GM12878 (cell line): ENCODE data around the gene COPZ1. TPM values are rescaled to one million over a fixed set of nuclear protein-coding genes. Genes with fewer than 3 reads are reported as not detected.

Experiments used
- BRCA1 ChIP-seq: IDR thresholded peaks from 2 replicates; pipeline ENCODE4 v1.6.1; 2011; ENCODE audit warnings: low read depth, low read length, improper control_type of control experiment
- CBFB ChIP-seq: IDR thresholded peaks from 2 replicates; pipeline ENCODE4 v1.6.1; 2016; ENCODE audit warnings: antibody characterized with exemption, low read depth
- CHD1 ChIP-seq: IDR thresholded peaks from 2 replicates; pipeline ENCODE4 v1.6.1; 2012; ENCODE audit warnings: low read depth, low read length, improper control_type of control experiment
- CHD2 ChIP-seq: IDR thresholded peaks from 2 replicates; pipeline ENCODE4 v1.6.1; 2011; ENCODE audit warnings: low read depth, low read length, improper control_type of control experiment, borderline replicate concordance
- EED ChIP-seq: sonication (generic); IDR thresholded peaks from 2 replicates; pipeline ENCODE4 v1.6.1; 2016; ENCODE audit warnings: antibody characterized with exemption, low read depth
- ELK1 ChIP-seq: IDR thresholded peaks from 2 replicates; pipeline ENCODE4 v1.6.1; 2012; ENCODE audit warnings: low read depth, low read length, improper control_type of control experiment
- GABPA ChIP-seq: IDR thresholded peaks from 2 replicates; pipeline ENCODE4 v1.6.1; 2014; ENCODE audit warnings: antibody characterized with exemption, low read depth, mild to moderate bottlenecking, inconsistent platforms
- IRF5 ChIP-seq: fragments of 450-650 bp; IDR thresholded peaks from 2 replicates; pipeline ENCODE4 v1.6.1; 2017; ENCODE audit warnings: borderline replicate concordance
- MYC ChIP-seq: IDR thresholded peaks from 2 replicates; pipeline ENCODE4 v1.6.1; 2011; ENCODE audit warnings: mild to moderate bottlenecking, low read length, moderate library complexity, inconsistent platforms; ENCODE audit not compliant: insufficient read depth, insufficient replicate concordance, insufficient read length, severe bottlenecking
- PAX5 ChIP-seq: IDR thresholded peaks from 2 replicates; pipeline ENCODE4 v1.6.1; 2011; ENCODE audit warnings: low read depth, low read length, borderline replicate concordance
- POLR2A ChIP-seq: IDR thresholded peaks from 2 replicates; pipeline ENCODE4 v1.6.1; 2011; ENCODE audit warnings: low read depth, mild to moderate bottlenecking, low read length
- RELA ChIP-seq: fragments of 450-650 bp; IDR thresholded peaks from 2 replicates; pipeline ENCODE4 v1.8.0; 2014; ENCODE audit warnings: borderline replicate concordance; ENCODE audit not compliant: partially characterized antibody
- TARDBP ChIP-seq: IDR thresholded peaks from 2 replicates; pipeline ENCODE4 v1.6.1; 2016; ENCODE audit warnings: borderline replicate concordance
- YY1 ChIP-seq: IDR thresholded peaks from 2 replicates; pipeline ENCODE4 v1.6.1; 2011; ENCODE audit warnings: low read depth, mild to moderate bottlenecking, low read length
- polyA plus RNA-seq, 11 experiments: library from polyadenylated mRNA; depleted of rRNA in 4 of 11; unstranded in 6 of 11; stranded (reverse) in 5 of 11; fragments of >200 nt; fragmentation: Nextera tagmentation in 4 of 11; fragmentation: Illumina TruSeq in 1 of 11; extraction: Ambion mirVana in 4 of 11; extraction: Trizol in 1 of 11; gene quantifications; 1 replicate in 1 of 11; 2 replicates in 10 of 11; pipeline versions ENCODE4 v1.2.1 to v1.2.3, GENCODE V29; 2011 to 2016; ENCODE audit warnings: inconsistent platforms in 2 of 11, missing spikeins in 2 of 11, low read depth in 1 of 11
- total RNA-seq, 4 experiments: library from RNA; depleted of rRNA in 3 of 4; stranded (reverse); fragments of >200 nt in 3 of 4; fragmentation: Illumina TruSeq in 1 of 4; extraction: Trizol in 1 of 4; gene quantifications; 2 replicates each; pipeline versions ENCODE4 v1.2.1 to v1.2.3, GENCODE V29; 2013 to 2021
- TF ChIP-seq, protein P1 (sequence below): fragments of 450-650 bp; IDR thresholded peaks from 2 replicates; pipeline ENCODE4 v1.6.1; 2014; ENCODE audit warnings: mild to moderate bottlenecking
- TF ChIP-seq, protein P2 (sequence below): fragments of 450-650 bp; IDR thresholded peaks from 2 replicates; pipeline ENCODE4 v1.6.1; 2017; ENCODE audit warnings: mild to moderate bottlenecking
- TF ChIP-seq, protein P3 (sequence below): IDR thresholded peaks from 2 replicates; pipeline ENCODE4 v1.6.1; 2012; ENCODE audit warnings: mild to moderate bottlenecking, low read depth, low read length

Gene COPZ1
- total and polyA plus RNA-seq, 10 of the 15 experiments (the other 5 are each of a cell fraction or from before 2014, with no cell fraction given): 112 to 378 (median 184) TPM

DNA sequence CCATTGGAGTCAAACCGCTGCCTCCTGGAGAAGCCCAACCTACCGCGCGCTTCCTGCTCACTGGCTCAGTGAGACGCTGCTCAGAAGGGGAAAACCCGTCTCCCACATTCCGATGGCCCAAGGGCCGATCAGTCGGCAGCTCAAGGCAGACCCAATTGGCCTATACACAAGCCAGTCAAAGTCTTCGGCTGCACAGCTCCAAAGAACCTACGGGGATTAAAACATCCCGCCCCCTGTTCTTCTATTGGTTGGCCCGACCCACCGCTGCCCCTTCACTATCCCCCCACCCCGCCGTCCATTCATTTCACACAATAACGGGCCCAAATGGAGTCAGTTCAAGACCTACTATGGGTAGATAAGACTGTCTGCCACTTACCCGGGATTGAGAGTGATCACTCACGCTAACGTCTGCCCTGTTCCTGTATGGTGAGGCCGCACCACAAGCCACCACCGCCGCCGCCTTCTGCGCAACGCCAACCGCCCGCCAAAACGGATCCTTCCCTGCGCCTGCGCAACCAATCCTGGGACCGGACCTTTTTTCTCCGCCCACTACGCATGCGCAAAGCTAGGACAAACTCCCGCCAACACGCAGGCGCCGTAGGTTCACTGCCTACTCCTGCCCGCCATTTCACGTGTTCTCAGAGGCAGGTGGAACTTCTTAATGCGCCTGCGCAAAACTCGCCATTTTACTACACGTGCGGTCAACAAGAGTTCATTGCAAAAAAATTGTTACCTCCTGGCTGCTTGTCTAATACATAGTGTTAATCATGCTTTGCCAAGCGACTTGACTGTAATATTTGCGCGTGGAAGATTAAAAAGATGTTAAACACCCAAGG is 45.1 kb upstream of the COPZ1 start, which contains the start of gene CBX5 (continued):
- no peak for TF ChIP-seq ELK1
- peak; percentile 98 for TF ChIP-seq YY1
- TF ChIP-seq, protein P1, sequence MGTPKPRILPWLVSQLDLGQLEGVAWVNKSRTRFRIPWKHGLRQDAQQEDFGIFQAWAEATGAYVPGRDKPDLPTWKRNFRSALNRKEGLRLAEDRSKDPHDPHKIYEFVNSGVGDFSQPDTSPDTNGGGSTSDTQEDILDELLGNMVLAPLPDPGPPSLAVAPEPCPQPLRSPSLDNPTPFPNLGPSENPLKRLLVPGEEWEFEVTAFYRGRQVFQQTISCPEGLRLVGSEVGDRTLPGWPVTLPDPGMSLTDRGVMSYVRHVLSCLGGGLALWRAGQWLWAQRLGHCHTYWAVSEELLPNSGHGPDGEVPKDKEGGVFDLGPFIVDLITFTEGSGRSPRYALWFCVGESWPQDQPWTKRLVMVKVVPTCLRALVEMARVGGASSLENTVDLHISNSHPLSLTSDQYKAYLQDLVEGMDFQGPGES: peak; percentile 85
- TF ChIP-seq RELA: peak; percentile 41
- TF ChIP-seq, protein P2, sequence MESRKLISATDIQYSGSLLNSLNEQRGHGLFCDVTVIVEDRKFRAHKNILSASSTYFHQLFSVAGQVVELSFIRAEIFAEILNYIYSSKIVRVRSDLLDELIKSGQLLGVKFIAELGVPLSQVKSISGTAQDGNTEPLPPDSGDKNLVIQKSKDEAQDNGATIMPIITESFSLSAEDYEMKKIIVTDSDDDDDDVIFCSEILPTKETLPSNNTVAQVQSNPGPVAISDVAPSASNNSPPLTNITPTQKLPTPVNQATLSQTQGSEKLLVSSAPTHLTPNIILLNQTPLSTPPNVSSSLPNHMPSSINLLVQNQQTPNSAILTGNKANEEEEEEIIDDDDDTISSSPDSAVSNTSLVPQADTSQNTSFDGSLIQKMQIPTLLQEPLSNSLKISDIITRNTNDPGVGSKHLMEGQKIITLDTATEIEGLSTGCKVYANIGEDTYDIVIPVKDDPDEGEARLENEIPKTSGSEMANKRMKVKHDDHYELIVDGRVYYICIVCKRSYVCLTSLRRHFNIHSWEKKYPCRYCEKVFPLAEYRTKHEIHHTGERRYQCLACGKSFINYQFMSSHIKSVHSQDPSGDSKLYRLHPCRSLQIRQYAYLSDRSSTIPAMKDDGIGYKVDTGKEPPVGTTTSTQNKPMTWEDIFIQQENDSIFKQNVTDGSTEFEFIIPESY: no peak
- TF ChIP-seq CHD1: 0 out of 2 replicates have a peak, but pooled peaks have one; percentile 79
- TF ChIP-seq EED: peak; percentile 98
- peak; percentile 52 for TF ChIP-seq MYC
- TF ChIP-seq, protein P3, sequence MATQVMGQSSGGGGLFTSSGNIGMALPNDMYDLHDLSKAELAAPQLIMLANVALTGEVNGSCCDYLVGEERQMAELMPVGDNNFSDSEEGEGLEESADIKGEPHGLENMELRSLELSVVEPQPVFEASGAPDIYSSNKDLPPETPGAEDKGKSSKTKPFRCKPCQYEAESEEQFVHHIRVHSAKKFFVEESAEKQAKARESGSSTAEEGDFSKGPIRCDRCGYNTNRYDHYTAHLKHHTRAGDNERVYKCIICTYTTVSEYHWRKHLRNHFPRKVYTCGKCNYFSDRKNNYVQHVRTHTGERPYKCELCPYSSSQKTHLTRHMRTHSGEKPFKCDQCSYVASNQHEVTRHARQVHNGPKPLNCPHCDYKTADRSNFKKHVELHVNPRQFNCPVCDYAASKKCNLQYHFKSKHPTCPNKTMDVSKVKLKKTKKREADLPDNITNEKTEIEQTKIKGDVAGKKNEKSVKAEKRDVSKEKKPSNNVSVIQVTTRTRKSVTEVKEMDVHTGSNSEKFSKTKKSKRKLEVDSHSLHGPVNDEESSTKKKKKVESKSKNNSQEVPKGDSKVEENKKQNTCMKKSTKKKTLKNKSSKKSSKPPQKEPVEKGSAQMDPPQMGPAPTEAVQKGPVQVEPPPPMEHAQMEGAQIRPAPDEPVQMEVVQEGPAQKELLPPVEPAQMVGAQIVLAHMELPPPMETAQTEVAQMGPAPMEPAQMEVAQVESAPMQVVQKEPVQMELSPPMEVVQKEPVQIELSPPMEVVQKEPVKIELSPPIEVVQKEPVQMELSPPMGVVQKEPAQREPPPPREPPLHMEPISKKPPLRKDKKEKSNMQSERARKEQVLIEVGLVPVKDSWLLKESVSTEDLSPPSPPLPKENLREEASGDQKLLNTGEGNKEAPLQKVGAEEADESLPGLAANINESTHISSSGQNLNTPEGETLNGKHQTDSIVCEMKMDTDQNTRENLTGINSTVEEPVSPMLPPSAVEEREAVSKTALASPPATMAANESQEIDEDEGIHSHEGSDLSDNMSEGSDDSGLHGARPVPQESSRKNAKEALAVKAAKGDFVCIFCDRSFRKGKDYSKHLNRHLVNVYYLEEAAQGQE: no peak
- no peak for TF ChIP-seq PAX5
- peak; percentile 60; the same call in 1 of the 2 replicates for TF ChIP-seq IRF5
- TF ChIP-seq CHD2: peak; percentile 66; the same call in 1 of the 2 replicates
- peak; percentile 53 for TF ChIP-seq CBFB
- TF ChIP-seq TARDBP: peak; percentile 54; the same call in 1 of the 2 replicates
- peak; percentile 88 for TF ChIP-seq POLR2A
- TF ChIP-seq GABPA: no peak
- no peak for TF ChIP-seq BRCA1
